ENCODE data around the gene SLC6A11. TPM values are rescaled to one million over a fixed set of nuclear protein-coding genes. Genes with fewer than 3 reads are reported as not detected.

Gene SLC6A11
- total RNA-seq, 2 experiments from 2014 or later: not detected

DNA sequence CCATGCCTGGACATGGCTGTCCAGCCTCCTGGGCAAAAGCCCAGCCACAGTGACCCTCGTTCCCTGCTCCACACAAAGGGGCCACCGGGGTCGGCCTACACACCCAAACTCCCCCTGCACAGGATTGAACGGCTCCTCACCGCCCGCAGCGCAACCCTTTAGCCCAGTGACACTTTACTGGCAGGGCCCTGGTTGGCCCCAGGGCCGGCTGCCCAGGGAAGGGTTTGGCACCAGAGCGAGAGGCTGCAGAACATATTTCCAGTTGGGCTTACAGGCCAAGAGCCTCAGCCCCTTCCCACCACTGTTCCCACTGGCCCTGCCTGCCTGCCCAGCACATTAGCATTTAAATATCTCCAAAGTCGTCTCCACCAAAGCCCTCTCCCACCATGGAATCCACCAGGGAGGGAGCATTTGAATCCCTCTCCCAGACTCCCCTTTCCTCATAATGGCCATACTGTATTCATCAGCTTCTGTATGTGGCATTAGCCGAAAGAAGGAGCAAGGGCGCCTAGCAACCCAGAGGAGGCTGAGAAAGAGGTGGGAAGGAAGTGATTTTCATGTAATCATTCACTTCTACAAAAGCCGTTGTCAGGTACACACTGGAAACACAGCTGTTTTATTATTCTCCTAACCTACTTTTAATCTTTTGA lies 85.4 kb downstream of the SLC6A11 start:
- H3K36me3 ChIP-seq (ENCODE audit: insufficient read depth, low read length): no peaks in the 10 kb centered on the region
- no peak overlapping the region for H3K27ac Mint-ChIP-seq
- H3K4me3 ChIP-seq (ENCODE audit: low read length): no peak overlapping the region
- H3K36me3 Mint-ChIP-seq (ENCODE audit: low read depth): no peaks in the 10 kb centered on the region
- intact Hi-C loops (cut with DNase I, micrococcal nuclease): no loop called here
- DNase-seq (no peak), ATAC-seq (ENCODE audit: poor library complexity) (no peak)
- peaks cover 0 to 9% of the 10 kb centered on the region in 2 experiments for H3K9me3 ChIP-seq (ENCODE audit: control insufficient read depth in 1 of 2, insufficient read depth in 1 of 2, low read length in 2 of 2)
- no peak overlapping the region for H3K27ac ChIP-seq (ENCODE audit: low read depth in 1 of 2, low read length in 2 of 2)
- H3K27me3 Mint-ChIP-seq: peaks cover 7% of the 10 kb centered on the region
- peaks cover 11% of the 10 kb centered on the region for H3K9me3 Mint-ChIP-seq
- no peaks in the 10 kb centered on the region for H3K4me1 Mint-ChIP-seq (ENCODE audit: low read depth)
- H3K4me3 Mint-ChIP-seq: no peak overlapping the region
- TF ChIP-seq, protein P1, sequence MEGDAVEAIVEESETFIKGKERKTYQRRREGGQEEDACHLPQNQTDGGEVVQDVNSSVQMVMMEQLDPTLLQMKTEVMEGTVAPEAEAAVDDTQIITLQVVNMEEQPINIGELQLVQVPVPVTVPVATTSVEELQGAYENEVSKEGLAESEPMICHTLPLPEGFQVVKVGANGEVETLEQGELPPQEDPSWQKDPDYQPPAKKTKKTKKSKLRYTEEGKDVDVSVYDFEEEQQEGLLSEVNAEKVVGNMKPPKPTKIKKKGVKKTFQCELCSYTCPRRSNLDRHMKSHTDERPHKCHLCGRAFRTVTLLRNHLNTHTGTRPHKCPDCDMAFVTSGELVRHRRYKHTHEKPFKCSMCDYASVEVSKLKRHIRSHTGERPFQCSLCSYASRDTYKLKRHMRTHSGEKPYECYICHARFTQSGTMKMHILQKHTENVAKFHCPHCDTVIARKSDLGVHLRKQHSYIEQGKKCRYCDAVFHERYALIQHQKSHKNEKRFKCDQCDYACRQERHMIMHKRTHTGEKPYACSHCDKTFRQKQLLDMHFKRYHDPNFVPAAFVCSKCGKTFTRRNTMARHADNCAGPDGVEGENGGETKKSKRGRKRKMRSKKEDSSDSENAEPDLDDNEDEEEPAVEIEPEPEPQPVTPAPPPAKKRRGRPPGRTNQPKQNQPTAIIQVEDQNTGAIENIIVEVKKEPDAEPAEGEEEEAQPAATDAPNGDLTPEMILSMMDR (IDR thresholded peaks at IDR 0.05): no peak
- H3K4me1 ChIP-seq (ENCODE audit: insufficient read depth, low read length): no peaks in the 10 kb centered on the region
- peaks cover 0 to 5% of the 10 kb centered on the region in 2 experiments for H3K27me3 ChIP-seq (ENCODE audit: control insufficient read depth in 1 of 2, insufficient read depth in 2 of 2, low read length in 2 of 2)
- CTCF ChIA-PET: no interaction called here
- POLR2A ChIA-PET: no interaction called here

DNA sequence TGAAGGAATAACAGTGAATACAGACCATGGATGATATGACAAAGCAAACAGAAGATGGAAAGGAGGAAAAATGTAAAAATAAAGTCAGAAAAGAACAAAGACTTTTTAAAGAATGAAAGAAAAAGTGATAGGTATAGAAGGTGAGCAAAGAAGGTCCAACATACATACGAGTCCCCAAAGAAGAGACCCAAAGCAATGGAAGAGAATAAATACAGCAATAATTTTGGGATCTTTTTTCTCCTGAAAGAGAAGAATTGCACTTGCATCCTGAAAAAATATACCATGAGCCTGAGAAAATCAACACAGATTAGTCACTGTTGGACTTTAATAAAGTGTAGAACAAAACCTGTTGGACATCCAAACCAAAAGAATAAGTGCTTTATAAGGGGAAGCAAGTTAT lies 91.2 kb downstream of the SLC6A11 start:
- no peak overlapping the region for H3K27ac ChIP-seq (ENCODE audit: low read depth in 1 of 2, low read length in 2 of 2)

DNA sequence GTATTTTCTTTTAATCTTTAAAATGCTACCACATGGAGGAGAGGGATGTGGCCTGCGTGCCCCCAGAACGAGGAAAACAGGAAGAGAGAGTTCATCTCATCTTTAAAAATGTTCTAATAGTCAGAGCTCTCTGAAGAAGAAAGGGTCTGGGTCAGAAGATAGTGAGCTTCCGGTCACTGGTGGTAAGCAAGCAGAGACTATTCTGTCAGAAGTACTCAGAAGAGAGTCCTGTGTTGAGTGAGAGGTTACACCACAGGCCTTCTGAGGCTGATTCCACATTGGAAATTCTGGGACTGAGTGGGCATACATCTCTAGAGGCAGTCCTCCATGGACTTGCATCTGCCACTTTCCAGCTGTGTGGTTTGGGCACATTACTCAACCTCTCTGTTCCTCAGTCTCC lies 94.3 kb downstream of the SLC6A11 start:
- Histone ChIP-seq H3K4me3 (ENCODE audit: low read length) (no peak overlapping the region), H3K9me3 (ENCODE audit: control insufficient read depth in 1 of 2, insufficient read depth in 1 of 2, low read length in 2 of 2) (peaks cover 11 to 17% of the 10 kb centered on the region in 2 experiments), H3K36me3 (ENCODE audit: insufficient read depth, low read length) (no peaks in the 10 kb centered on the region), H3K27ac (ENCODE audit: low read depth in 1 of 2, low read length in 2 of 2) (no peak overlapping the region), H3K4me1 (ENCODE audit: insufficient read depth, low read length) (no peaks in the 10 kb centered on the region), H3K27me3 (ENCODE audit: control insufficient read depth in 1 of 2, insufficient read depth in 2 of 2, low read length in 2 of 2) (peaks cover 2 to 9% of the 10 kb centered on the region in 2 experiments)
- H3K27me3 Mint-ChIP-seq: peaks cover 11% of the 10 kb centered on the region
- peaks cover 11% of the 10 kb centered on the region for H3K9me3 Mint-ChIP-seq
- no peak overlapping the region for H3K27ac Mint-ChIP-seq
- H3K4me1 Mint-ChIP-seq (ENCODE audit: low read depth): no peaks in the 10 kb centered on the region
- ChIA-PET POLR2A (no interaction called here), CTCF (no interaction called here)
- no peak for DNase-seq
- no peak overlapping the region for H3K4me3 Mint-ChIP-seq
- H3K36me3 Mint-ChIP-seq (ENCODE audit: low read depth): no peaks in the 10 kb centered on the region
- intact Hi-C loops (cut with DNase I, micrococcal nuclease): no loop called here
- TF ChIP-seq, protein P1 (IDR thresholded peaks at IDR 0.05): no peak
- no peak for ATAC-seq (ENCODE audit: poor library complexity)

More for the DNA sequence above, 91.2 kb downstream of the SLC6A11 start:
- Mint-ChIP-seq H3K9me3 (peaks cover 11% of the 10 kb centered on the region), H3K27ac (no peak overlapping the region), H3K36me3 (ENCODE audit: low read depth) (no peaks in the 10 kb centered on the region), H3K4me3 (no peak overlapping the region), H3K27me3 (no peaks in the 10 kb centered on the region), H3K4me1 (ENCODE audit: low read depth) (no peaks in the 10 kb centered on the region)
- Histone ChIP-seq H3K27me3 (ENCODE audit: control insufficient read depth in 1 of 2, insufficient read depth in 2 of 2, low read length in 2 of 2) (peaks cover 0 to 4% of the 10 kb centered on the region in 2 experiments), H3K9me3 (ENCODE audit: control insufficient read depth in 1 of 2, insufficient read depth in 1 of 2, low read length in 2 of 2) (peaks cover 15 to 17% of the 10 kb centered on the region in 2 experiments), H3K4me3 (ENCODE audit: low read length) (no peak overlapping the region), H3K36me3 (ENCODE audit: insufficient read depth, low read length) (no peaks in the 10 kb centered on the region), H3K4me1 (ENCODE audit: insufficient read depth, low read length) (no peaks in the 10 kb centered on the region)
- ATAC-seq (ENCODE audit: poor library complexity) (no peak), DNase-seq (no peak)
- ChIA-PET POLR2A (no interaction called here), CTCF (no interaction called here)
- TF ChIP-seq, protein P1 (IDR thresholded peaks at IDR 0.05): no peak
- intact Hi-C loops (cut with DNase I, micrococcal nuclease): no loop called here

Data from CD4-positive, alpha-beta T cell (primary cell).